ENCODE results near the gene EIF3K.
"Not testable (repeated sequence)": the region's sequence is repeated elsewhere in the genome, so short reads cannot be mapped to it uniquely, and the experiment has no call there.

EIF3K gene

GRCh38 chr19:38592940-38593339 lies 26.0 kb upstream of the EIF3K start:
- Histone ChIP-seq H3K36me3 (ENCODE audit: control insufficient read depth, insufficient read depth, low read length) (peaks cover 45% of the 10 kb centered on the region), H3K4me3 (ENCODE audit: insufficient read depth, low read depth, low read length, poor library complexity, severe bottlenecking) (no peak overlapping the region), H3K9me3 (ENCODE audit: control insufficient read depth, low read length) (no peaks in the 10 kb centered on the region), H3K27me3 (replicated peaks; ENCODE audit: control insufficient read depth, insufficient read depth, low read length, poor library complexity, severe bottlenecking) (no peaks in the 10 kb centered on the region), H3K4me1 (ENCODE audit: control insufficient read depth, insufficient read depth, low read length, poor library complexity, severe bottlenecking) (no peaks in the 10 kb centered on the region), H3K27ac (ENCODE audit: insufficient read depth, low read length, poor library complexity, severe bottlenecking) (no peak overlapping the region)
- no peak for DNase-seq

- peak in 1 of 3 donors; percentile 12 for DNase-seq
- Histone ChIP-seq H3K36me3 (ENCODE audit: control insufficient read depth, insufficient read depth, low read length) (peaks cover 51% of the 10 kb centered on the region), H3K4me1 (ENCODE audit: control insufficient read depth, insufficient read depth, low read length, poor library complexity, severe bottlenecking) (no peaks in the 10 kb centered on the region), H3K27ac (ENCODE audit: insufficient read depth, low read length, poor library complexity, severe bottlenecking) (no peak overlapping the region), H3K4me3 (ENCODE audit: insufficient read depth, low read depth, low read length, poor library complexity, severe bottlenecking) (no peak overlapping the region), H3K27me3 (replicated peaks; ENCODE audit: control insufficient read depth, insufficient read depth, low read length, poor library complexity, severe bottlenecking) (no peaks in the 10 kb centered on the region), H3K9me3 (ENCODE audit: control insufficient read depth, low read length) (no peaks in the 10 kb centered on the region)
Measured at GRCh38 chr19:38596057-38596981, 22.7 kb upstream of the EIF3K start.

DNA sequence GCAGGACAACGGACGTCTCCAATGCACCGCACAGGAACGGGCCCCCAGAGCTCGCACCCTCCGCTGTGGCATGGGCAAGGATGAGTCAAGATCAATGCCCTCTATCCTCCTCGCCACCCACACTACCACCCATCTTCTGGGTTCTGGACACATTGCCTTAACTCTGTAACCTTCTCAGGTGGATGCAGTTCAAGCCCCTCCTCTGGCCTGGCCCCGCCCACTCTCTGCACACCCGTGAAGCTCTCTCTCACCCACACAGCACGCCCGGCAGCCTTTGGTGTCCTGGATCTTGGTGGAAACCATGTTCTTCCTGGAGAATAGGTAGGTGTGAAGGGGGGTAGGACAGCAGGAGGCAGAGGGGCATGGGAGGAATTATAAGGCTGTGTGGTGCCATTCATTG lies 21.9 kb upstream of the EIF3K start:
- Histone ChIP-seq H3K27ac (ENCODE audit: insufficient read depth, low read length, poor library complexity, severe bottlenecking) (no peak overlapping the region), H3K27me3 (replicated peaks; ENCODE audit: control insufficient read depth, insufficient read depth, low read length, poor library complexity, severe bottlenecking) (no peaks in the 10 kb centered on the region), H3K4me3 (ENCODE audit: insufficient read depth, low read depth, low read length, poor library complexity, severe bottlenecking) (no peak overlapping the region), H3K9me3 (ENCODE audit: control insufficient read depth, low read length) (no peaks in the 10 kb centered on the region), H3K36me3 (ENCODE audit: control insufficient read depth, insufficient read depth, low read length) (peaks cover 51% of the 10 kb centered on the region), H3K4me1 (ENCODE audit: control insufficient read depth, insufficient read depth, low read length, poor library complexity, severe bottlenecking) (no peaks in the 10 kb centered on the region)
- DNase-seq: no peak

DNA sequence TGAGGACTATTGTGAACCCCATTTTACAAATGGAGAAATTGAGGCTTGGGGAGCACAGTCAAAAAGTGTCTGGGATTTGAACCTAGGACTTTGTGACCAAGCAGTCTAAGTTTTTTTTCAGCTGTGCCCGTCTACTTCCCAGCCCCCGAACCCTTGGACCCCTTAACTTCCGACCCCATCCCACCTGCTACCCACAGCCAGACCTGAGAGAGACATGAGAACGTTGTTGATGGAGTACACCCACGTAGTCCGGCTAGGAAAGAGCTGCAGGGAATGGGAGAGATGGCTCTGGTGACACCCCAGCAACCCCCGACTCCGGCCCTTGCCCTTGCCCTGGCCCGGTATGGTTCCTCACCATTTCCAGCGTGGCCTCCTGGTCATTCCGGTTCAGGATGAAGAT lies 19.3 kb upstream of the EIF3K start:
- no peak for DNase-seq
- peaks cover 35% of the 10 kb centered on the region for H3K36me3 ChIP-seq (ENCODE audit: control insufficient read depth, insufficient read depth, low read length)
- no peaks in the 10 kb centered on the region for H3K4me1 ChIP-seq (ENCODE audit: control insufficient read depth, insufficient read depth, low read length, poor library complexity, severe bottlenecking)
- no peaks in the 10 kb centered on the region for H3K27me3 ChIP-seq (replicated peaks; ENCODE audit: control insufficient read depth, insufficient read depth, low read length, poor library complexity, severe bottlenecking)
- no peak overlapping the region for H3K4me3 ChIP-seq (ENCODE audit: insufficient read depth, low read depth, low read length, poor library complexity, severe bottlenecking)
- no peak overlapping the region for H3K27ac ChIP-seq (ENCODE audit: insufficient read depth, low read length, poor library complexity, severe bottlenecking)
- H3K9me3 ChIP-seq (ENCODE audit: control insufficient read depth, low read length): no peaks in the 10 kb centered on the region

GRCh38 chr19:38602856-38603255 lies 16.1 kb upstream of the EIF3K start:
- H3K4me1 ChIP-seq (ENCODE audit: control insufficient read depth, insufficient read depth, low read length, poor library complexity, severe bottlenecking); H3K9me3 ChIP-seq (ENCODE audit: control insufficient read depth, low read length); DNase-seq; H3K4me3 ChIP-seq (ENCODE audit: insufficient read depth, low read depth, low read length, poor library complexity, severe bottlenecking); H3K27ac ChIP-seq (ENCODE audit: insufficient read depth, low read length, poor library complexity, severe bottlenecking); H3K27me3 ChIP-seq (replicated peaks; ENCODE audit: control insufficient read depth, insufficient read depth, low read length, poor library complexity, severe bottlenecking): not testable (repeated sequence)
- peaks cover 38% of the 10 kb centered on the region for H3K36me3 ChIP-seq (ENCODE audit: control insufficient read depth, insufficient read depth, low read length)

GRCh38 chr19:38606131-38606530 lies 12.9 kb upstream of the EIF3K start:
- no peak for DNase-seq
- no peaks in the 10 kb centered on the region for H3K9me3 ChIP-seq (ENCODE audit: control insufficient read depth, low read length)
- H3K4me1 ChIP-seq (ENCODE audit: control insufficient read depth, insufficient read depth, low read length, poor library complexity, severe bottlenecking): no peaks in the 10 kb centered on the region

DNA sequence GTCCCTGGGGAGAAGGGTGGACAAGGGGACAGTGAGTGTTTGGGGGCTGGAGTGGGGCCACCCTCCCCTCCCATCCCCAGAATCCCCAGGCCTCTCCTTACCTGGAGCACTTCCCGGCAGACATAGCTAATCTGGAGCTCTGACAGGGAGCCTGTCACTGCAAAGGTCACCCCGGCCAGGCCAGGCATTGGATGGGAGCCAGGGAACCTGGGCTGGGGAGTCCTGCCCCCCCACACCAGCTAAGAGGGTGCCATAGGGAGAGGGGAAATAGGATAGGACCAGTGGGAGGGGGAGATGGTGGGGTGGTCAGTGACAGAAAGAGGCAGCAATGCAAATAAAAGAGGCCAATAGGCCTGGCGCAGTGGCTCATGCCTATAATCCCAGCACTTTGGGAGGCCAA lies 4.7 kb upstream of the EIF3K start:
- no peaks in the 10 kb centered on the region for H3K9me3 ChIP-seq (ENCODE audit: control insufficient read depth, low read length)
- peaks cover 37% of the 10 kb centered on the region for H3K4me1 ChIP-seq (ENCODE audit: control insufficient read depth, insufficient read depth, low read length, poor library complexity, severe bottlenecking)
- no peaks in the 10 kb centered on the region for H3K27me3 ChIP-seq (replicated peaks; ENCODE audit: control insufficient read depth, insufficient read depth, low read length, poor library complexity, severe bottlenecking)
- peaks cover 36% of the 10 kb centered on the region for H3K36me3 ChIP-seq (ENCODE audit: control insufficient read depth, insufficient read depth, low read length)
- no peak for DNase-seq
- no peak overlapping the region for H3K4me3 ChIP-seq (ENCODE audit: insufficient read depth, low read depth, low read length, poor library complexity, severe bottlenecking)
- no peak overlapping the region for H3K27ac ChIP-seq (ENCODE audit: insufficient read depth, low read length, poor library complexity, severe bottlenecking)

More at GRCh38 chr19:38606131-38606530, 12.9 kb upstream of the EIF3K start:
- Histone ChIP-seq H3K27ac (ENCODE audit: insufficient read depth, low read length, poor library complexity, severe bottlenecking) (no peak overlapping the region), H3K36me3 (ENCODE audit: control insufficient read depth, insufficient read depth, low read length) (peaks cover 51% of the 10 kb centered on the region), H3K27me3 (replicated peaks; ENCODE audit: control insufficient read depth, insufficient read depth, low read length, poor library complexity, severe bottlenecking) (no peaks in the 10 kb centered on the region), H3K4me3 (ENCODE audit: insufficient read depth, low read depth, low read length, poor library complexity, severe bottlenecking) (no peak overlapping the region)

DNA sequence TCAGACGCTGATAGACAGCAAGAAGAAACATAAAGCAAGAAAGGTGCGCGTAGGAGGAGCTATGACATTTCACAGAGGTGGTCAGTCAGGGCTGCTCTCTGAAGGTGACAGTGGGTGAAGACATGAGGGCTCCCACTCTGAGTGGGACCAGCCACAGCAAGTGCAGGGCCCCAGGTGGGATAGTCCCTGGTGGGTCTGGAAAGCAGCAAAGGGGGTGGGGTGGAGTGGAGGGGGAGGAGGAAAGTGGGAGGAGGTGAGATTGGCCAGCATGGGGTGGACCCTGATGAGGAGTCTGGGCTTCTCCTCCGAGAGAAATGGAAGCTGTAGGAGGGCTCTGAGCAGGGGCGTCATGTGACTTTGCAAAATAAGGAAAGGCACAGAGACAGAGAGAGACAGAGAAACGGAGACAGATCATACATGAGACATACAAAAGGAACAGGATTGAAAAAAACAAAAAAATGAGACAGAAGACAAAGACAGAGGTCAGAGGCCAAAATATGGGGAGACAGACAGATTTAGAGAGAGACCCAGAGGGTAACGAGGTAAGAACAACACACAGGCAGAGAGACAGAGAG lies 3.9 kb upstream of the EIF3K start:
- no peak for DNase-seq
- Histone ChIP-seq H3K27ac (ENCODE audit: insufficient read depth, low read length, poor library complexity, severe bottlenecking) (no peak overlapping the region), H3K36me3 (ENCODE audit: control insufficient read depth, insufficient read depth, low read length) (peaks cover 29% of the 10 kb centered on the region)

GRCh38 chr19:38616265-38616664 lies 2.7 kb upstream of the EIF3K start:
- peaks cover 31% of the 10 kb centered on the region for H3K36me3 ChIP-seq (ENCODE audit: control insufficient read depth, insufficient read depth, low read length)
- H3K27me3 ChIP-seq (replicated peaks; ENCODE audit: control insufficient read depth, insufficient read depth, low read length, poor library complexity, severe bottlenecking): no peaks in the 10 kb centered on the region
- DNase-seq: no peak
- no peaks in the 10 kb centered on the region for H3K9me3 ChIP-seq (ENCODE audit: control insufficient read depth, low read length)
- H3K4me1 ChIP-seq (ENCODE audit: control insufficient read depth, insufficient read depth, low read length, poor library complexity, severe bottlenecking): peaks cover 47% of the 10 kb centered on the region
- peak overlapping the region; percentile 84 for H3K27ac ChIP-seq (ENCODE audit: insufficient read depth, low read length, poor library complexity, severe bottlenecking)
- peak overlapping the region; percentile 85 for H3K4me3 ChIP-seq (ENCODE audit: insufficient read depth, low read depth, low read length, poor library complexity, severe bottlenecking)

More for the DNA sequence above, 3.9 kb upstream of the EIF3K start:
- Histone ChIP-seq H3K27me3 (replicated peaks; ENCODE audit: control insufficient read depth, insufficient read depth, low read length, poor library complexity, severe bottlenecking) (no peaks in the 10 kb centered on the region), H3K4me1 (ENCODE audit: control insufficient read depth, insufficient read depth, low read length, poor library complexity, severe bottlenecking) (peaks cover 44% of the 10 kb centered on the region), H3K4me3 (ENCODE audit: insufficient read depth, low read depth, low read length, poor library complexity, severe bottlenecking) (no peak overlapping the region), H3K9me3 (ENCODE audit: control insufficient read depth, low read length) (no peaks in the 10 kb centered on the region)

- no peaks in the 10 kb centered on the region for H3K27me3 ChIP-seq (replicated peaks; ENCODE audit: control insufficient read depth, insufficient read depth, low read length, poor library complexity, severe bottlenecking)
- peaks cover 47% of the 10 kb centered on the region for H3K4me1 ChIP-seq (ENCODE audit: control insufficient read depth, insufficient read depth, low read length, poor library complexity, severe bottlenecking)
- H3K36me3 ChIP-seq (ENCODE audit: control insufficient read depth, insufficient read depth, low read length): peaks cover 38% of the 10 kb centered on the region
- peak in 1 of 3 donors; percentile 0 for DNase-seq
- H3K27ac ChIP-seq (ENCODE audit: insufficient read depth, low read length, poor library complexity, severe bottlenecking): peak overlapping the region; percentile 84
- no peaks in the 10 kb centered on the region for H3K9me3 ChIP-seq (ENCODE audit: control insufficient read depth, low read length)
- H3K4me3 ChIP-seq (ENCODE audit: insufficient read depth, low read depth, low read length, poor library complexity, severe bottlenecking): peak overlapping the region; percentile 85
Measured at GRCh38 chr19:38617283-38617763, 1.7 kb upstream of the EIF3K start.

All from effector memory CD4-positive, alpha-beta T cell (primary cell).